DMS53 treated with DMSO at 0.1 percent for 48 hours (cell line): ENCODE results near the gene STAC2.

Experiments used
- DNase-seq: peaks from one replicate; lab custom pipeline; 2025; ENCODE audit not compliant: unreplicated experiment; lab: John Stamatoyannopoulos, UW

The STAC2 gene

DNA sequence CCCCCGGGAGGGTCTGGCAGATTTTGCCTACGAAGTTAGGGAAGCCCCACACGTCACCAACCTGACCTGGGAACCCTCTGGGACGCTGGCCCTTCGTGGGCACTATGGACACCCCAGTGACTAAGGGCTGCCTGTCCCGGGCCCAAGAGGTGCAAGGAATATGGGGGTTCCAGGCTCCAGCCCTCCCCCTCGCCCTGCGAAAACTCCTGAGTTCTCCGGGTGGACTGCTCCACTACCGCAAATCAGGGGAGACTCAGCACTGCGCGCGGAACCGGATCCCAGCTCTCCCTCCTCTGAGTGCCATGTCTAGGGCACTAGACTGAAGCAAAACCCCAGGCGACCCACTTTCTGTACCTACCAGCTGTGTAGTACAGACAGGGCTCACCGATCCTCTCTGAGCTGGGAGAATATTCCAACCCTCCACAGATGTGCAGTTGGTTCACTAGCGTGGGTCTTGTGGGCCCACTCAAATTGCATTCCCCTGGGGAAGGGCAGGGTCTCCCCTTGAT is 59.9 kb downstream of the STAC2 start, which contains the start of gene ARL5C:
ARL5C (minus strand) TSS at position 321 of the 509 bp plus-strand sequence. CDS start 401 bp downstream, outside the sequence.
- DNase-seq: no peak

DNA sequence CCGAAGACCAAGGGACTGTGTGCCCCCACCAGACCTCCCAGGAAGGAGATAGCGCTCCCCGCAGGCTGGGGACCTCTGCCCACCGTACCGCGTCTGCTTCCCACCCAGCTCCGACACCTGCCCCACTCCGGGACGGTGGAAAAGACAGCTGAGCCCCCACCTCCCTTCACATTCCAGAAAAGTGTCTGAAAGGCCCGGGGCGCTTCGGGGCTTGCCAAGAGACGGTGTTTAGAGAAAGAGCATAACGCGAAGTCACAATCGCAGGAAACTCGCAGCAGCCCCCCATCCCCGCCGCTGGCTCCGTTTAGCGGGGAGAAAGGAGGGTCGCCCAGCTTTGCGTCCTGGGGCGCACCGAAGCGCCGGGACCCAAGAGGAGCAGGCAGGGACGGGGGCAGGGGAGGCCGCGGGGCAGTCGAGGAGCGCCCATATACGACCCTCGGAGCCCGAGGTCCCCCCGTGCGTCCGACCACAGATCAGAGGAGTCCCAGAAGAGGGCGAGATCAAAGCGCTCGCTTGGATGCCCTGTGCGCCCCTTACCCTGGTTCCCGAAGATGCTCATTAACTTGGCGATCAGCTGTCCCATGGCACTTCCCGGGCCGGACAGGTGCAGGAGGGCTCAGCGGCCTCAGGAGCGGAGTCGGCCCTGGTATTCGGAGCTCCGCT is 60.4 kb downstream of the STAC2 start:
- no peak for DNase-seq

DNA sequence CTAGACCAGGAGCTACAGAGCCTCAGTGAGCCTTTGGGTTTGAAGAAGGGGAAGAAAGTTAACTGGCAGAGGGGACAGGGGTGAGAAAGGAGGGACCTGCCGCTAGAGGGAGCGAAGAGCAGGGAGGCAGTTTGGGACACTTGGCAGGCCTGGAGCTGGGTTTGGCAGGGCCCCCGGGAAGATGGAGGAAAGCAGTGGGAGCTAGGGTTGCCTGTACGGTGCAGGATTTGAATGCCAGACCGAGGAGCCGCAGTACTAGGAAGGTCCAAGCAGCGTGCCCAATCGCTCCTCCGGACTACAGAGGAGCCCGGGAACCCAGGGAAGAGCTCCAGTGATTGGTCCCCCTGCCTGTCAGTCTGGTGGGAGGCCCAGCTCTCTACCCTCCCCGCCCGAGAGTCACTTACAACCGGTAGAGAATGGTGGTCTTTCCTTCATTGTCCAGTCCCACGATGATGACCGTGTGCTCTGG is 61.0 kb downstream of the STAC2 start:
- peak; percentile 38 for DNase-seq

DNA sequence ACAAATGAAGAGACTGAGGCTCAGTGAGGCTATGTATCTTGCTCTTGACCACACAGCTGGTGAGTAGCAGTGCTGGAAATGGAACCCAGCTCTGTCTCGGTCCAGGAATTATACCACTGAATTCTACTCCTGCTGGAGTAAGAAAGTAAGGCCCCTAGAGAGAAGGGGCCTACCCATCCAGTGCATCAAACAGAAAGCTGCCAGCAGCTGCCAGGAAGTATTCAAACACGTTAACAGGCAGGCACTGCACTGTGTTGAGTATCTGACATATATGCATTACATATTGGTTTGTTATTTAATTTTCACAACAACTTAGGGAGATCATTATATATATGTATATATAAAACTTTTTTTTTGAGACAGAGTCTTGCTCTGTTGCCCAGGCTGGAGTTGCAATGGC is 63.8 kb downstream of the STAC2 start:
- no peak for DNase-seq
